ENCODE measurements around the gene NBAS.

NBAS gene

DNA sequence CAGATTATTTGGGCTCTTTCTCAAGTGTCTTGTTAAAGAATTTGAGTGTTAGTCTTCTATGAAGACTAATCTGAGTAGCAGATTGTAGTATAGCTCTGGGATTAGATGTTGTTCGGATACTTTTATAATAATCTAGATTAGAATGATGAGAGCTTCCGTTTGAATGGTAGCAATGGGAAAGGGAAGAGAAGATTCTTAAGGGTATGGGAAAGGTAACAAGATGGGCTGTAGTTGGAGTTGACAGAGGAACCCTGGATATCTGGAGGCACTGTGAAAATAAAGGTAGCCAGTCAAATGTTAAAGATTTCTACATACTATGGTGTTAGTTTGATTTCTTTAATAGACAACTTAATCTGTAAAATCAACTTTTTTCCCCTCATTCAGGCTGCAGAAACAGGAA, 35.2 kb upstream of the NBAS start:
- TF ChIP-seq, protein P1, sequence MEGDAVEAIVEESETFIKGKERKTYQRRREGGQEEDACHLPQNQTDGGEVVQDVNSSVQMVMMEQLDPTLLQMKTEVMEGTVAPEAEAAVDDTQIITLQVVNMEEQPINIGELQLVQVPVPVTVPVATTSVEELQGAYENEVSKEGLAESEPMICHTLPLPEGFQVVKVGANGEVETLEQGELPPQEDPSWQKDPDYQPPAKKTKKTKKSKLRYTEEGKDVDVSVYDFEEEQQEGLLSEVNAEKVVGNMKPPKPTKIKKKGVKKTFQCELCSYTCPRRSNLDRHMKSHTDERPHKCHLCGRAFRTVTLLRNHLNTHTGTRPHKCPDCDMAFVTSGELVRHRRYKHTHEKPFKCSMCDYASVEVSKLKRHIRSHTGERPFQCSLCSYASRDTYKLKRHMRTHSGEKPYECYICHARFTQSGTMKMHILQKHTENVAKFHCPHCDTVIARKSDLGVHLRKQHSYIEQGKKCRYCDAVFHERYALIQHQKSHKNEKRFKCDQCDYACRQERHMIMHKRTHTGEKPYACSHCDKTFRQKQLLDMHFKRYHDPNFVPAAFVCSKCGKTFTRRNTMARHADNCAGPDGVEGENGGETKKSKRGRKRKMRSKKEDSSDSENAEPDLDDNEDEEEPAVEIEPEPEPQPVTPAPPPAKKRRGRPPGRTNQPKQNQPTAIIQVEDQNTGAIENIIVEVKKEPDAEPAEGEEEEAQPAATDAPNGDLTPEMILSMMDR (IDR thresholded peaks at IDR 0.05; ENCODE audit: borderline replicate concordance, insufficient read depth, low read depth, low read length), result no peak
- no peak overlapping the region for H3K4me3 ChIP-seq (ENCODE audit: low read depth, low read length)

DNA sequence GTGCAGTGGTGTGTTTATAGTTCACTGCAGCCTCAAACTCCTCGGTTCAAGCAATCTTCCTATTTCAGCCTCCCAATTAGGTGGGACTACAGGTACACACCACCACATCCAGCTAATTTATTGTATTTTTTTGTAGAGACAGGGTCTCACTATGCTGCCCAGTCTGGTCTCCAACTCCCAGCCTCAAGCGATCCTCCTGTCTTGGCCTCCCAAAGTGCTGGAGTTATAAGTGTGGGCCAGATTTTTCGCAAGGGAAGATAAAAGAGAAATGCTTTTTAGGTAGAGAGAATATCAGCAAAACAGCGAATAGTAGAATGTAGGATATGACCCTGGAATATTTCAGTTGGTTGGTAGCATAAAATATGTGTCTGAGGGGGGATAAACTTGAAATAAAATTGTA, 34.8 kb upstream of the NBAS start:
- no peak overlapping the region for H3K4me3 ChIP-seq (ENCODE audit: low read depth, low read length)
- TF ChIP-seq, protein P1 (IDR thresholded peaks at IDR 0.05; ENCODE audit: borderline replicate concordance, insufficient read depth, low read depth, low read length), result no peak

DNA sequence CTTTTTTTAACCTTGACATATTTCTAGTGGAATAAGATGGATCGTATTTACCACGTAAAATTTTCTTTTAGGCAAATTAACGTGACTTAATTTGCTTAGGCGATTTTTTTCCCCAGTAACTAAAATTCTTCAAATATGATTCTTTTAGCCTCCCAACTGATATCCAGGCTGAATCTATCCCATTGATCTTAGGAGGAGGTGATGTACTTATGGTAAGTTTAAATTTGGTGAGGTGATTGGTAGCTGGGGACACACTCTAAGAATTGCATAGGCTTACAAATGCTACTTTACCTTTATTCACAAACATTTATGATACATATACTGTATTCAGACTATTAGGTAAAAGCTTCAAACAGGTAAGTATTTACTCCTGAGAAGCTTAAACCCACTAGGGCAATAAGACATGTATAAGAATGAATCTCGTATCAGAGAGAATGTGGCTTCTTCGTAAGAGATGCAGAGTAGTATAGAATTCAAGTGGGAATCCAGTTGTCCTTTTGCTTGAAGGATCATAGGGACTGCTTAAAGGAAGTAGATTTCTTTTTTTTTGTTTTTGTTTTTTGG, 34.3 kb upstream of the NBAS start:
- TF ChIP-seq, protein P1 (IDR thresholded peaks at IDR 0.05; ENCODE audit: borderline replicate concordance, insufficient read depth, low read depth, low read length), result no peak
- H3K4me3 ChIP-seq (ENCODE audit: low read depth, low read length), result no peak overlapping the region

DNA sequence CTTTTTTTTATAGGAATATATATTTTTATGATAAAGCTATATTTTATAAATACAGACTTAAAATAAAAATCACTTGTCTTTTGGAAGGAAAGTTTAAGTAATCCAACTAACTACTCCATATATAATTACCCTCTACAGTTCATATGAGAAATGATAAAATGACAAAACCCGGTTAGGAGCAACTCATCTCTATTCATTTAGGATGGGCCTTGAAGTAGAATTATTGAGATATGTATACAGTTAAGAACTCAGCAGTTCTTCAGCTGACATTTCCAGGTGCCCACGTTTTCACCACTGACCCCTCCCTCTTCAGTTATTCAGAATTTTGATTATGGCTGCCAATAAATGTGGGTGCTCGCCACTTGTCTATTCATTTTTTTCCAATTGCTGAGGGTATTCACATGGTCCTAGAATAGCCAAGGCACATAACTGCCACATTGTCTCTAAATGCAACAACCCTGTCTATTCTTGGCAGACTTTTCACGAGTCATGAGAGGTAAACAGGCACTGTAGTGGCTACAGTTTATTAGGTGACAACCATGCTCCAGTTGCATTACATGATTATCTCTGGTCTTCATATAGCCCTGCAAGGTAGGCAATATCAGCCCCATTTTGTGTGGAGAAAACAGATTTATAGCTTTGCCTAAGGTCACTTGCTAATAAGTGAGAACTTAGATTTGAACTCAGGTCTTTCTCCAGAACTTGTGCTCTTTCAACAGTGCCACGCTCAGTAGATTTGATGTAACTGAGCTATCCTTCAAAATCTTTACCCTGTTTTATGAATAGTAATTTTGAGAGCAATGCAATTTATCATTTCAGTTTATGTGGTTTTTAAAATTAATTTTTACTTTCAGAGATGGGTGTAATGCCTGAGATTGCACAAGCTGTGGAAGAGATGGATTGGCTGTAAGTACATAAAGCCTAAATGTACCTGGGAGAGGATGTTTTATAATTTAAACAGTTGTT, 33.4 kb upstream of the NBAS start:
- TF ChIP-seq, protein P1 (IDR thresholded peaks at IDR 0.05; ENCODE audit: borderline replicate concordance, insufficient read depth, low read depth, low read length), result no peak

DNA sequence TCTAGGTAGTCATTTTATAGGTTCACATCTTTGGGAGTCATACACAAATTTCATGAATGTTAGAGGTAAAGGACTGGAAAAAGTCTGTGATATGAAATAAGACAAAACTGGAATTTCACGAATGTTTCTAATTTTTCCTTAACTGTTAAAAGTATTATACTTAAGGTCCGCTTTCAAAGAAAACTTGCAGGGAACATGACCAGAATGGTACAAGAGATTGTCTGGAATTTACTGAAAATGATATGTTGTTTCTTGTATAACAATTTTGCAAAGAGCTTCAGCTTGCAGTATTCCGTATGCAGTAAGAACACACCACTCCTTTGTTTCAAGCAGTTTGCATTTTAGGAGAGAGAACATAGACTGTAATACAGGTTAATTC, 32.2 kb upstream of the NBAS start:
- TF ChIP-seq, protein P1 (IDR thresholded peaks at IDR 0.05; ENCODE audit: borderline replicate concordance, insufficient read depth, low read depth, low read length), result no peak
- no peak overlapping the region for H3K4me3 ChIP-seq (ENCODE audit: low read depth, low read length)

More for the DNA sequence above, 33.4 kb upstream of the NBAS start:
- no peak overlapping the region for H3K4me3 ChIP-seq (ENCODE audit: low read depth, low read length)

DNA sequence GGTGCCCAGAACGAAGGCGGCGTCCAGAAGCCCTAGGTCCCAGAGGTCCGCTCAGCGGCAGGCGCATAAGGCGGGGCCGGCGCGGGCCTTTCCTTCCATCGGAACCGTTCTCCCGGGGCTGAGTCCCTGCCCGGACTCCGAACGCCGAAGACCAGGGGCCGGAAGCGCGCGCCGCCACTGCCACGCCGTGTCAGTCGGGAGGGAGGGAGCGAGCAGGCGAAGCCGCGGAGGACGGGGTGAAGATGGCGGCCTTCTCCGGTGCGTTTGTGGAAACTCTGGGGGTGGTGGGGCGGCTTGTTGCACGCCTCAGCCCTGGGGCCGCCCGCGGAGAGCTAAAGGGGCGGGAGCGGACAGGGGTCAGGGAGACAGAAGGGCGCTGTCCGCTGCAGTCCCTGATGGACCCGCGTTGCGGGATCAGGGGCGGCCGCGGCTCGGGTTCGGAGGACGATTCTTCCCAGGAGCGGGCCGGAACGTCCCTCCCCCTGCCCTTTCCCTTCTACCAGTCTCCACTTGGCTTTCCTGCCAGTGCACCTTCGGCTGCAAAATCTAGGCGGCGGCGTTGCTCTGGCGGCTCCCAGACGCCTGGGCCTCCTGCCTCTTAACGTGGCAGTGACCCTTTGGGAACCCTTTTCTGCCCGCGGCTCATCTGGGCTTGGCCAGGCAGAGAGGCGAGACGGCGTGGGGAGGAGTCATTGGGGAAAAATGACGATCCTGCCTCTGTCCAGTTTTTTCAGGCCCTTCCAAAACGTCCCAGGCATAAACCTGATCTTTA, 30.7 kb upstream of the NBAS start, which contains the start of gene DDX1:
TSS of gene DDX1 (plus strand) at position 177 of the 772 bp plus-strand sequence. CDS start at position 243, 66 bp downstream.
- H3K4me3 ChIP-seq (ENCODE audit: low read depth, low read length), result peak within 1 kb of the TSS; percentile 80
- TF ChIP-seq, protein P1 (IDR thresholded peaks at IDR 0.05; ENCODE audit: borderline replicate concordance, insufficient read depth, low read depth, low read length), result no peak

All from GM12875 (cell line).